ENCODE results near the gene FREM1. TPM values are rescaled to one million over a fixed set of nuclear protein-coding genes. Genes with fewer than 3 reads are reported as not detected.

FREM1 gene
- total RNA-seq, 3 donors from 2014 or later = 4.1 to 12.2 (median 4.3) TPM

DNA sequence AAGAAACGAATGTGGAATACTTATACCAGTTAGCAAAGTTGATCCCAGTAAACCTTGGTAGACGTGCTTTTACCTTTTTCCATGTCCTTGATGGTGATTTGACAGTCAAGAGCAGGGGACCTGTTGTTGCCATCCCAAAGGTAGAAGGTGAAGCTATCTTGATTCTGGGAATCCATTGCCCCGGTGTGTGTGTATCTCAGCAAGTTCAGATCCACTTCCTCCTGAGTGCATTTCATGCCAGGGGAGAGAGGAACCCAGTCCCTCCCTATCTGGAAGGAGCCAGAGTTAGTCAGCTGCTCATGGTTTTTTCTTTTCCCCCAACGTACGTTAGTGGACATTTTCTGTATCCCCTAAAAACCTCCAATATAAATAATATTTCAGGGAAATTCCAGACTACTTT, 121.4 kb downstream of the FREM1 start:
- Histone ChIP-seq H3K36me3 (no peaks in the 10 kb centered on the region), H3K4me1 (no peaks in the 10 kb centered on the region), H3K9me3 (no peaks in the 10 kb centered on the region), H3K27ac (no peak overlapping the region), H3K4me3 (no peak overlapping the region), H3K27me3 (no peaks in the 10 kb centered on the region)
- TF ChIP-seq POLR2AphosphoS5 (IDR thresholded peaks at IDR 0.05) (no peak), POLR2A (IDR thresholded peaks at IDR 0.05) (no peak)
- TF ChIP-seq, protein P1, sequence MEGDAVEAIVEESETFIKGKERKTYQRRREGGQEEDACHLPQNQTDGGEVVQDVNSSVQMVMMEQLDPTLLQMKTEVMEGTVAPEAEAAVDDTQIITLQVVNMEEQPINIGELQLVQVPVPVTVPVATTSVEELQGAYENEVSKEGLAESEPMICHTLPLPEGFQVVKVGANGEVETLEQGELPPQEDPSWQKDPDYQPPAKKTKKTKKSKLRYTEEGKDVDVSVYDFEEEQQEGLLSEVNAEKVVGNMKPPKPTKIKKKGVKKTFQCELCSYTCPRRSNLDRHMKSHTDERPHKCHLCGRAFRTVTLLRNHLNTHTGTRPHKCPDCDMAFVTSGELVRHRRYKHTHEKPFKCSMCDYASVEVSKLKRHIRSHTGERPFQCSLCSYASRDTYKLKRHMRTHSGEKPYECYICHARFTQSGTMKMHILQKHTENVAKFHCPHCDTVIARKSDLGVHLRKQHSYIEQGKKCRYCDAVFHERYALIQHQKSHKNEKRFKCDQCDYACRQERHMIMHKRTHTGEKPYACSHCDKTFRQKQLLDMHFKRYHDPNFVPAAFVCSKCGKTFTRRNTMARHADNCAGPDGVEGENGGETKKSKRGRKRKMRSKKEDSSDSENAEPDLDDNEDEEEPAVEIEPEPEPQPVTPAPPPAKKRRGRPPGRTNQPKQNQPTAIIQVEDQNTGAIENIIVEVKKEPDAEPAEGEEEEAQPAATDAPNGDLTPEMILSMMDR (IDR thresholded peaks at IDR 0.05) = no peak
- no peak for DNase-seq (ENCODE audit: low spot score in 2 of 2)
- intact Hi-C loops (cut with DNase I; ENCODE audit: low total_unique reads) = no loop called here

DNA sequence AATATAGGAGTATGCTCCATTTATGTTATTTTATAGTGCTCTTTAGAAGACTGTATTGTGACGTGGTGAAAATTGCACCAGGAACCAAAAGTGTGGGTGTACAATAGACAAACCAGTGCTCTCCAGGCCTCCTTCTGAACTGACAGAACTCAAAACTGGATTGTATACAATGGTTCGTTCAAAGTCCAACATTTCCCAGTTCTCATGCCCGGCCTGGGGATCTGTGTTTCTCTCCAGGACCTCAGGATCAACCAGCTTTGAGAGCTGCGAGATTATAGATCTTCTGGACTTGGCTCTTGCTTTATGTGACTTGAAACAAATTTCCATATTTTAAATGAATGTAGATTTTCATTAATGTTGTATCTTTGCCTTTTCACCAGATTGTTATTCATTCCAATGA, 126.9 kb downstream of the FREM1 start:
- H3K4me3 ChIP-seq = no peak overlapping the region
- no peak overlapping the region for H3K27ac ChIP-seq
- H3K27me3 ChIP-seq = no peaks in the 10 kb centered on the region
- H3K4me1 ChIP-seq = no peaks in the 10 kb centered on the region
- DNase-seq (ENCODE audit: low spot score in 2 of 2) = no peak
- intact Hi-C loops (cut with DNase I; ENCODE audit: low total_unique reads) = no loop called here
- H3K9me3 ChIP-seq = no peaks in the 10 kb centered on the region
- no peak for TF ChIP-seq POLR2A (IDR thresholded peaks at IDR 0.05)
- TF ChIP-seq POLR2AphosphoS5 (IDR thresholded peaks at IDR 0.05) = no peak
- TF ChIP-seq, protein P1 (IDR thresholded peaks at IDR 0.05) = no peak
- H3K36me3 ChIP-seq = no peaks in the 10 kb centered on the region

DNA sequence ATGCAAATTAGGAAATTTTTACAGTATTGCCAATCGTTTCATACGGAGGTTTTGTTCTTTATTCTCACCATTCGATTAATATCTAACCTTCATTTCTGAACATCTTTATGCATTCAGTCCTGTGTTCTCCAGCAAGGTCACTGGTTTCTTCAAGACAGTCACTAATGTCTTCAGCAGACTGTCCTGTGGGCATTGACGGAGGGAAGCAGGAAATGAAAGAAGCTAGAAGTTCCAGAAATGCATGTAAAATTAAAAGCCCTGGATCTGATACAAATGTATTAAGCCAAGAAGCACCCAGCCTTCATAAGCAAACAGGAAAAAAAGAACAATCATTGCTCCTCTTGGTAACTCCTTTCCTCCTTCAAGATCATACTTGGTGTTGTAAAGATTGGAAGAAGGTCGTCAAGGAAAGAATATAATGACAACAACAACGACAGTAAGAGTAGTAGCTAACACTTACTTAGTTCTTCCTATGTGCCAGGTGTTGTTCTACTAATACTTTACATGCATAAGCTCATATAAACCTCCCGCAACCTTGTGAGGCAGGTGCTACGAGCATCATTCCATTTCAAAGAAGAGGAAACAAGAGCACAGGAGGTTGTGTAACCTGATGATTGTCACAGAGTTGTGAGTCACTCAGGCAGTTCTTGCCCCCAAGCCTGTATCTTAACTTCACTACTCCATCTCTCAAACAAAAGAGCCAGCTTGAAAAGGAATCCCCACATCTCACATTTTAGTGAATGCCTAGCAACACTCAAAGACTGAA, 127.8 kb downstream of the FREM1 start:
- no peaks in the 10 kb centered on the region for H3K36me3 ChIP-seq
- H3K4me1 ChIP-seq = no peaks in the 10 kb centered on the region
- H3K27ac ChIP-seq = no peak overlapping the region
- no peak for DNase-seq (ENCODE audit: low spot score in 2 of 2)
- H3K27me3 ChIP-seq = no peaks in the 10 kb centered on the region
- intact Hi-C loops (cut with DNase I; ENCODE audit: low total_unique reads) = no loop called here
- no peak overlapping the region for H3K4me3 ChIP-seq
- H3K9me3 ChIP-seq = no peaks in the 10 kb centered on the region
- TF ChIP-seq, protein P1 (IDR thresholded peaks at IDR 0.05) = no peak
- TF ChIP-seq POLR2A (IDR thresholded peaks at IDR 0.05) = no peak

DNA sequence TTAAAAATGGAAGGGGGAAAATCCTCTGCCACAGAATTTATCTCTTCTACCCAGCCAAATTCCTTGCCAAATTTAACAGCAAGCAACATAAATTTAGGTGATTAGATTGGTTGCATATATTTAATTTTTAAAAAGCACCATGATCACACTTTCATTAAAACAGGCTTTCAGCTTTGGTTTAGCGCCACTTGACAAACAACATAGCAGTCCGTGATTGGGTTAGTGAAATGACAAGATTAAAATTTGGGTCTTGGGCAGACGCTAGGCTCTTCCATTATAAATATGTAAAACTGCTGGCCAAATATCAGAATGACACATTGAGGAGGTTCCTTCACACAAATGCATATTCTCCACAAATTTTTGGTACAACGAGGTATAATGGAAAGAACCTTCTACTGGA, 129.5 kb downstream of the FREM1 start:
- Histone ChIP-seq H3K9me3 (no peaks in the 10 kb centered on the region), H3K36me3 (no peaks in the 10 kb centered on the region), H3K4me3 (no peak overlapping the region), H3K27ac (no peak overlapping the region), H3K4me1 (no peaks in the 10 kb centered on the region), H3K27me3 (no peaks in the 10 kb centered on the region)
- intact Hi-C loops (cut with DNase I; ENCODE audit: low total_unique reads) = loop anchor here (1.0 kb wide), 1 partner anchor 22 kb away; no protein-coding TSS in a partner anchor
- TF ChIP-seq POLR2A (IDR thresholded peaks at IDR 0.05) (no peak), POLR2AphosphoS5 (IDR thresholded peaks at IDR 0.05) (no peak)
- TF ChIP-seq, protein P1 (IDR thresholded peaks at IDR 0.05) = no peak
- no peak for DNase-seq (ENCODE audit: low spot score in 2 of 2)

DNA sequence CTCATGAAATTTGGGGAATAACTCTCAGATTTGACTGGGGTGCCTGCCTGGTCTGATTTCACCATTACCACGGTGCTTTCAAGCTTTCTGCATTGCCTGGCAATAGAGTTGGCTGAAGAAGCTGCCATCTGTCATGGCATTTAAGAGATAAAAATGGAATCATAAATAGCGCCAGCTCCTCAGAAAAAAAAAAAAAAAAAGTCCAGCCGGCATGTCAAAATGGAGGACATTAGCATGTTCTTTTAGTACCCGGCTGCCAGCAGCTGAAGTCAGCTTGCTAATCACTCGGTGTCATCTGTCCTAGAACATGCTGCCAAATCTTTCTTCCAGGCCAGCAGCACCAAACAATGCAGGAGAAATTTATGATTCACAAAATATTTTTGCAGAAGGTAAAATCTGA, 130.0 kb downstream of the FREM1 start:
- TF ChIP-seq POLR2A (IDR thresholded peaks at IDR 0.05) (no peak), POLR2AphosphoS5 (IDR thresholded peaks at IDR 0.05) (no peak)
- TF ChIP-seq, protein P1 (IDR thresholded peaks at IDR 0.05) = no peak
- Histone ChIP-seq H3K4me3 (no peak overlapping the region), H3K9me3 (no peaks in the 10 kb centered on the region), H3K36me3 (no peaks in the 10 kb centered on the region), H3K27me3 (no peaks in the 10 kb centered on the region), H3K27ac (no peak overlapping the region), H3K4me1 (no peaks in the 10 kb centered on the region)
- intact Hi-C loops (cut with DNase I; ENCODE audit: low total_unique reads) = loop anchor here (1.0 kb wide), 1 partner anchor 22 kb away; no protein-coding TSS in a partner anchor
- DNase-seq (ENCODE audit: low spot score in 2 of 2) = no peak

All from breast epithelium (tissue), 4 donors.